GM19025 (cell line): ENCODE measurements around the gene CLPSL1.

Experiments
- ATAC-seq: cut with Tn5 transposase; IDR thresholded peaks from one replicate; pipeline ENCODE4 v1.9.1; 2021; ENCODE audit warnings: mild to moderate bottlenecking, low read depth, moderate library complexity; ENCODE audit not compliant: unreplicated experiment

CLPSL1 gene

GRCh38 chr6:35794536-35795452 is 14.0 kb downstream of the CLPSL1 start:
- no peak for ATAC-seq

- ATAC-seq = no peak
These were observed 14.7 kb downstream of the CLPSL1 start for GRCh38 chr6:35795453-35796071.

GRCh38 chr6:35796236-35796635 is 15.4 kb downstream of the CLPSL1 start:
- ATAC-seq = no peak

- ATAC-seq = no peak
These were observed 17.2 kb downstream of the CLPSL1 start for GRCh38 chr6:35797837-35798526.

- ATAC-seq = no peak
These were observed 17.9 kb downstream of the CLPSL1 start for GRCh38 chr6:35798706-35799105.

- ATAC-seq = no peak
These were observed 20.3 kb downstream of the CLPSL1 start for GRCh38 chr6:35801148-35801547.

GRCh38 chr6:35804996-35805736 is 24.3 kb downstream of the CLPSL1 start, which contains the start of gene LHFPL5:
Gene LHFPL5 (plus strand): TSS chr6:35805352. CDS start chr6:35805671, 319 bp downstream.
- no peak for ATAC-seq

GRCh38 chr6:35808688-35809087 is 27.9 kb downstream of the CLPSL1 start:
- no peak for ATAC-seq

GRCh38 chr6:35809809-35810208 is 29.0 kb downstream of the CLPSL1 start:
- no peak for ATAC-seq

- no peak for ATAC-seq
These were observed 30.3 kb downstream of the CLPSL1 start for GRCh38 chr6:35810971-35811698.

GRCh38 chr6:35811699-35811995 is 30.8 kb downstream of the CLPSL1 start:
- ATAC-seq = no peak

GRCh38 chr6:35817515-35817914 is 36.7 kb downstream of the CLPSL1 start:
- no peak for ATAC-seq

GRCh38 chr6:35823601-35824000 is 42.8 kb downstream of the CLPSL1 start:
- no peak for ATAC-seq

- ATAC-seq = no peak
These were observed 43.9 kb downstream of the CLPSL1 start for GRCh38 chr6:35824552-35825192.

GRCh38 chr6:35829306-35829705 is 48.5 kb downstream of the CLPSL1 start:
- no peak for ATAC-seq

GRCh38 chr6:35831257-35832007 is 50.6 kb downstream of the CLPSL1 start:
- ATAC-seq = no peak

- no peak for ATAC-seq
These were observed 52.7 kb downstream of the CLPSL1 start for GRCh38 chr6:35833536-35833935.
